GM06990 (cell line): ENCODE results near the gene TNS1.

ENCODE experiments used
- DNase-seq: peaks from one replicate; pipeline ENCODE4 v3.0.0-alpha.2; 2011; ENCODE audit not compliant: insufficient read length; ENCODE audit errors: extremely low read depth
- H3K27me3 ChIP-seq: replicated peaks from 2 replicates; pipeline ENCODE4 v1.6.0; 2011; ENCODE audit warnings: low read length; ENCODE audit not compliant: control insufficient read depth, insufficient read depth
- H3K36me3 ChIP-seq: 2 replicates; pipeline ENCODE4 v1.5.1; 2011; ENCODE audit warnings: low read length; ENCODE audit not compliant: control insufficient read depth, insufficient read depth
- H3K4me3 ChIP-seq: replicated peaks from 2 replicates; pipeline ENCODE4 v1.5.1; 2011; ENCODE audit warnings: low read depth, mild to moderate bottlenecking, control low read depth, low read length
- CTCF ChIP-seq: IDR thresholded peaks from 2 replicates; pipeline ENCODE4 v1.5.1; 2011; ENCODE audit warnings: low read length, control low read depth, mild to moderate bottlenecking, inconsistent platforms; ENCODE audit not compliant: insufficient read depth, poor library complexity, severe bottlenecking

The TNS1 gene

DNA sequence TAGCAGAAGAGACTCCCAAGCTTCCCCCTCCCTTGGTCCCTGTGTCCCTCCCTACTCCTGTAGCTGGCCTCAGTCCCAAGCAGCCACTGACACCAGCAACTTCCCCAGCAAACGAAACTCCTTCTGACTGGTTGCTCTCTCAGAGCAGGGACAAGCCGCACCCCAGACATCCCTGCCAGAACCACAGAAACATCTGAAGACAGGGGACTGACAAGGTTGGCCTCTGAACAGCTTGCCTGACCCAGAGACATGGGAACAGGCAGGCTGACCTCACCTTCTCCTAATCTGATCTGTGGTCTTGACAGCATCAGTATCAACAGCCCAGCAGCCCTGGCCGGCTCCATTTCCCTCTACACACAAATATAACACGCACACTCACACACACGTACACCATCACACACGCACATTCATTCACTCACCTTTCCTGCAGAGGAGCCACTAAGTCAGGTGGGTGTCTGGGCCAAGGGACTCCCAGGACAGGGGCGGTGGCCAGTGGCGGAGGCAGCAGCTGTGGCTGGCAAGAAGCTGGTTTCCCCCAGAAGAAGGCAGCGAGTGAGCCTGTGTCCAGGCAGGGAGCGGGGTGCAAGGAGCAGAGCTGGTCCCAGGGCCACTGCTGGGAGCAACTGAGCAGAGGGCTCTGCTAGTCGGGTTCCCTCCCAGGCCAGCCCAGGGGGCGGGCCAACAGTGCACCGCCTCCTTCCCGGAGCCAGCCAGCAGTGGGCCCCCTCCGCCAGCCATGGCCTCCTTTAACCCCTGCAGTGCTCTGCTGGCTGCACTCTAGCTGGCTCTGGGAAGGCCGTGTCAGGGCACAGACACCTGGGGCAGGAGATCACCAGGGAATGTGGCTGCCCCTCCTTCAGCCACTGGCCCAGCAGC lies 59.1 kb downstream of the TNS1 start:
- DNase-seq: no peak
- no peak overlapping the region for H3K4me3 ChIP-seq
- H3K36me3 ChIP-seq: no peaks in the 10 kb centered on the region

DNA sequence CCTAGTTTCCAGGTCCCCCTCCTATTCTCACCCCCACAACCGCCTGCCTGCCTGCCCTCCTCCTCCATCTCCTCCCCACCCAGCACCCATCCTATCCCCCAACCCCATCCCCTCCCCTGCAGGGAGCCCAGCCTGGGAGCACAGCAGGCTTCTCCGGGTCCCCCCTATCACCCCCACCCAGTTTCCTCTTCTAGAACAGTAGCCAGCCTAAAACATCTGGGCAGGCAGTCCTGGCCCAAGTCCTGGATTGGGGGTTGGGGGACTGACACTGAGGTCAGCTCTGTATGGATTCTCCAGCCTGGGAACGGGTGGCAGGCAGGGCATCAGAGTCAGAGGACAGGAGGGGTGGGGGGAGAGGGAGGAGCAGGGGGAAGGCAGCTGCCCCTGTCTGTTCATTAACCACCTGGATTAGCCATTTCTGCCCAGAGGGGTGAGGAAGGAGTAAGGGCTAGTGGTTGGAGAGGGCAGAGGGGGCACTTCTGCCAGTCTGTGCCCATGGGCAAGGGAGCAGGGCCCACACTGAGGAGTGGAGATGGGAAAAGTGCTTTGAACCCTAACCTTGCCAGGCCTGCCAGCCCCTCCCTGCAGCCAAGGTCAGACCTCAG lies 60.0 kb downstream of the TNS1 start:
- no peaks in the 10 kb centered on the region for H3K36me3 ChIP-seq
- peaks cover 3% of the 10 kb centered on the region for H3K27me3 ChIP-seq
- DNase-seq: no peak
- TF ChIP-seq CTCF: no peak
- no peak overlapping the region for H3K4me3 ChIP-seq

More for the DNA sequence above, 59.1 kb downstream of the TNS1 start:
- H3K27me3 ChIP-seq: peaks cover 4% of the 10 kb centered on the region
- no peak for TF ChIP-seq CTCF

- H3K4me3 ChIP-seq: no peak overlapping the region
- no peak for DNase-seq
- TF ChIP-seq CTCF: no peak
These were observed 60.7 kb downstream of the TNS1 start for GRCh38 chr2:217941886-217942728.

DNA sequence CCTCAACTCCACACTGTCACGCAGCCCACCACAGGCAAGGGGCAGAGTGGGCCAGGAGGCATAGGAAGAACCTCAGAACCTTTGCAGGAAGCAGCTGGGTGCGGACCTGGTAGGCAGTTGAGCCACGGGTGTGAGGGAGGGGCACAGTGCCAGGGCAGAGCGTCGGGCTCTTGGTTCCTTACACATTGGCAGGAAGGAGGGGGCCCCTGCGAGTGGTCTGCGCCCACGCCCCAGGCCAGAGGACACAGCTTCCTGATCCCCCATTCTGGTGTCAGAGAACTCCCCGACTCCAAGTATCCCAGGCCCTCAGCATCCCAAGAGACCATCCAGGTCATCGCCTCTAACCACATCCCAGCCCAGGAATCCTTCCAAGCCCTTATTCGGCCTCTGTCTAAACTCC lies 61.5 kb downstream of the TNS1 start:
- Histone ChIP-seq H3K4me3 (no peak overlapping the region), H3K36me3 (no peaks in the 10 kb centered on the region), H3K27me3 (peaks cover 2% of the 10 kb centered on the region)
- no peak for TF ChIP-seq CTCF
- no peak for DNase-seq

More at GRCh38 chr2:217941886-217942728, 60.7 kb downstream of the TNS1 start:
- peaks cover 2% of the 10 kb centered on the region for H3K27me3 ChIP-seq
- no peaks in the 10 kb centered on the region for H3K36me3 ChIP-seq

DNA sequence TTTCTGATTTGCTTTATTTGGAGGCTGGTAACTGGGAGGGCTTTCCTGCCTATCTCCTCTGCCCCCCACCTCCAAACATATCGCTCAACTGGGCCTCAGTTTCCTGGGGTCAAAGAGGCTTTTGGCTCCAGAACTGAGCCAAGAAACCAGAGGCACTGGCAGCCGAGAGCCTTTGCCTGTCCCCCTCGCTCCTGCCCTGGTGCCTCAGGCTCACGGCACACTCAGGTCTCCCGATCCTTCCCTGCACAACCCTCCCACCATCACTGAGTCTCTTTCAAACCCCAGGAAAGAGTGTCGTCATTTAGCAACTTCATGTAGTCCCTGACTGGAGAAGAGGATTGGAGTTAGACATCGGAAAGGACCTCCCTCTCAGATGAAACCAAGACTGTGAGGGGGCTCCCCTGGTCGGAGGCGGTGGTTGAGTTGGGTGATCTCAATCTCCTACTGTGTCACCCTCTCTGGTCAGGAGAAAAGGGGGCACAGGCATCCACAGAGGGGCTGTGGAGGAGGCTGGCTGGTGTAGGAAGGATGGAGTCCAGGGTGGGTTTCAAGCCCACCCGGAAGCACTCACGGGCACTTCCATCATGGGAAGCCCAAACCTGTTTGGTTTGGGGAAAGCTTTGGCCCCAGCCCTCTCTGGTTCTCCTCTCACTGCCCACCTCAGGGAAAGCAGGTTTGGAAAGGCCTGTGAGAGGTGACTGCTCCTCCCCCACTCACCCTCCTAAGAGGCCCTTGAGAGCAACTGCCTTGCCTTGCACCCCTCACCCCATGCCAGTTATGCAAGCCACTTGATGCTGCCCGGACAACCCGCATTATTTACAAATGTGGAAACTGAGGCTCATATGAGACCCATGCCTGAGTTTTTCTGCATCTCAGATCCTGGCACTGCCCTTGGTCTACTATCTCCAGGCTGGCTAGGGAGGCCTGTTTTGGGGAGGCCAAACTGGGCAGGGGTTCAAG lies 62.3 kb downstream of the TNS1 start:
- Histone ChIP-seq H3K4me3 (no peak overlapping the region), H3K27me3 (peaks cover 2% of the 10 kb centered on the region), H3K36me3 (no peaks in the 10 kb centered on the region)
- TF ChIP-seq CTCF: no peak
- DNase-seq: no peak
